GM21423 (cell line): ENCODE data around the gene TEX19.

Experiments
- ATAC-seq: cut with Tn5 transposase; IDR thresholded peaks from one replicate; pipeline ENCODE4 v1.9.1; 2021; ENCODE audit warnings: mild to moderate bottlenecking, moderate library complexity; ENCODE audit not compliant: unreplicated experiment

TEX19 gene

GRCh38 chr17:82320956-82321927, 37.8 kb upstream of the TEX19 start:
- no peak for ATAC-seq

- ATAC-seq, result no peak
These were observed 37.0 kb upstream of the TEX19 start for GRCh38 chr17:82321947-82322466.

- ATAC-seq, result no peak
These were observed 36.3 kb upstream of the TEX19 start for GRCh38 chr17:82322526-82323453.

- ATAC-seq, result no peak
These were observed 35.4 kb upstream of the TEX19 start for GRCh38 chr17:82323514-82324234.

- no peak for ATAC-seq
These were observed 34.3 kb upstream of the TEX19 start for GRCh38 chr17:82324566-82325285.

GRCh38 chr17:82325286-82326180, 33.5 kb upstream of the TEX19 start:
- no peak for ATAC-seq

GRCh38 chr17:82327289-82327688, 31.8 kb upstream of the TEX19 start:
- ATAC-seq, result no peak

- no peak for ATAC-seq
These were observed 31.3 kb upstream of the TEX19 start for GRCh38 chr17:82327757-82328140.

GRCh38 chr17:82328141-82328993, 30.7 kb upstream of the TEX19 start:
- no peak for ATAC-seq

- no peak for ATAC-seq
These were observed 30.0 kb upstream of the TEX19 start for GRCh38 chr17:82328994-82329507.

GRCh38 chr17:82329683-82330321, 29.2 kb upstream of the TEX19 start:
- no peak for ATAC-seq

- no peak for ATAC-seq
These were observed 28.5 kb upstream of the TEX19 start for GRCh38 chr17:82330322-82331239.

- no peak for ATAC-seq
These were observed 27.6 kb upstream of the TEX19 start for GRCh38 chr17:82331345-82331939.

- no peak for ATAC-seq
These were observed 26.3 kb upstream of the TEX19 start for GRCh38 chr17:82332669-82333278.
